Fibroblast of skin of right quadriceps (primary cell): ENCODE measurements around the gene WDR91.
"Not testable (repeated sequence)": the region's sequence is repeated elsewhere in the genome, so short reads cannot be mapped to it uniquely, and the experiment has no call there.

ENCODE experiments used
- DNase-seq: peaks from one replicate; pipeline ENCODE4 v3.0.0-alpha.2; 2013

Gene WDR91

GRCh38 chr7:135175931-135176330, 35.4 kb downstream of the WDR91 start:
- DNase-seq = no peak

- no peak for DNase-seq
Measured at GRCh38 chr7:135174941-135175340, 36.4 kb downstream of the WDR91 start.

DNA sequence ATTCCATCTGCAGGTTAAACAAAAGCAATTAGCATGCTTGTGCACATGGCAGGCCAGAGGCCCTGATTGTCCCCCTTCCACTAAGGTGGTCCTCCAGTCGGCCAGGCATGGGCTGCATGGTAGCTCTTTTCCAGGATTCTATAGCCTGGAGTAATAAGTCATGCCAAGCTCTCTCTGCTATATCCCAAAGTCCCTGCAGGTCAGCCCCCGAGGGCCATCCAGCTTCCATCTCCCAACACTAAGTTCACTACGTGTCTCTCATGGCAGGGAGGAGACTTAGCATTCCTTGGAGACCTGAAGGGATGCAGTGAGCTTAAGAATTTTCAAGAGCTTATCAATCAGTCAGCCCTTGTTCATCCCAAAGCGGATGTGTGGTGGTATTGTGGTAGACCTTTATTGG, 37.4 kb downstream of the WDR91 start:
- DNase-seq = not testable (repeated sequence)

- not testable (repeated sequence) for DNase-seq
Measured at GRCh38 chr7:135171581-135172291, 39.6 kb downstream of the WDR91 start.

- not testable (repeated sequence) for DNase-seq
Measured at GRCh38 chr7:135170998-135171481, 40.3 kb downstream of the WDR91 start.

DNA sequence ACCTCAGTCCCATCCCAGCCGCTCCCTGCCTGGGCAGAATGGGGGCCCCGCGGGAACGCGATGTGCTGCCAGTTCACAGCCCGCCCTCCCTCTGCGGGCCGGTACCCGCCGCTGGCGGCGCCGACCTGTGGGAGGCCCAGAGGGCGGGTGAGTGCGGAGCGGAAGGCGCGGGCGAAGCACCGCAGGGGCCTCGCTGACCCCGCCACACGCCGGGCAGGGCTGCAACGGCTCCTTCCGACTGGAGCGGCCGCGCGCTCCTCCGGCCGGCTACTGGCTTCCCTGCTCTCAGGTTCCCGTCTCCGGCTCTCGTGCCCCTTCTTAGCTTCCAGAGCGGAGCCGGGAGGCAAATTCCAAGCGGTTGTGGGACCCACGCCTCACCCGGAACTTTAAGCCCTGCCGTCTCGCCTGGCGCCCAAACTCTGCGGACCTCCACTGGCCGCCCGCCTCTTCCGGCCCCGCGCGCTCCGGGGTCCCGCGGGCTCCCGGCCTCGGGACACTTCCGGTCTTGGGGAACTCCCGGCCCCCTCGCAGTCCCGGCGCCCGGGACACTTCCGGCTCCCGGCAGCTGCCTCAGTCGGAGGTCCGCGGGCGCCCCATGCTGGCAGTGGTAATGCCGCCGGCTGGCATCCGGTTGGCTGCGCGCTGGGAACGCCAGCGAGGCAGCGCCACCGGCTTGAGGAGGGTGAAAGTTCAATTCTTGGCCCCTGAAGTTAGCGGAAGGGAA, 40.9 kb downstream of the WDR91 start, which contains the start of gene CYREN:
CYREN (minus strand) TSS at position 434 of the 724 bp plus-strand sequence. CDS start 1,785 bp downstream, outside the sequence.
- DNase-seq = peak; percentile 94

- no peak for DNase-seq
Measured at GRCh38 chr7:135169964-135170273, 41.4 kb downstream of the WDR91 start.

DNA sequence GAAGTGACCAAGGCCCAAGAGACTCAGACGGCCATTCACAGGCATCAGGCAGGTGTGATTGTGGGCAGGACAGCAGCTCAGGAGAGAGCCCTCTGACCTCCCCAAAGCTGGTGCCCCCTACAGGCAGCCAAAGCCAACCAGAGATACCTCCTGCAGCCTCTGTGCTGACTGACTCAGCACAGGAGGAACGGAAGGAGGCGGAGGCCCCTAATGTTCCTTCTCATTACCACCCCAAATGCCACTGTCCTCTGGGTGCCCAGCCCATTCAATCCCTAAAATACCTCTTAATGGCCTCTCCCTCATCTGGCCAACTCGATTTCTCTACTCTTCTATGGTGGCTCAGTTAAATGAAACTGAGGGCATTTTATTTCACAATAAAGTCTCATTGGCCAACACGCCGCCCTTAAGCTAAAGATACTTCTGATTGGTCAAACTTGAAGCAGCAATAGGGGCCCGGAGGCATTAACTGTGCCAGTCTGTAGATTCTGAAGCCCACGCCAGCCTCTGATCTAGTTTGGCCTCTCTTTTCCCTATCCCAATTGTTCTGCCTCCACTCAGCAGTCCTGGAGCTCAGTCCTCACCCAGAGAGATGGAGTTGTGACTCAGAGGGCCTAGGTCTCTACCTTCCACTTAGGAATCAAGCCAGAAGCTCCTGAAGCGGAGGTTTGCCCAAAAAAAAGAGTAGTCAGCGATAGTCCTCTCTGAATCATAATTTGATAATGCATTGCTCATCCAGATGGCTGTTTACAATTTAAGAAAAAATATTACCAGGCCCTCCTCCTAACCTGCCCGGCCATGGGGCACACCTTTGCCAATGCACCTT, 42.0 kb downstream of the WDR91 start:
- DNase-seq = peak; percentile 31

DNA sequence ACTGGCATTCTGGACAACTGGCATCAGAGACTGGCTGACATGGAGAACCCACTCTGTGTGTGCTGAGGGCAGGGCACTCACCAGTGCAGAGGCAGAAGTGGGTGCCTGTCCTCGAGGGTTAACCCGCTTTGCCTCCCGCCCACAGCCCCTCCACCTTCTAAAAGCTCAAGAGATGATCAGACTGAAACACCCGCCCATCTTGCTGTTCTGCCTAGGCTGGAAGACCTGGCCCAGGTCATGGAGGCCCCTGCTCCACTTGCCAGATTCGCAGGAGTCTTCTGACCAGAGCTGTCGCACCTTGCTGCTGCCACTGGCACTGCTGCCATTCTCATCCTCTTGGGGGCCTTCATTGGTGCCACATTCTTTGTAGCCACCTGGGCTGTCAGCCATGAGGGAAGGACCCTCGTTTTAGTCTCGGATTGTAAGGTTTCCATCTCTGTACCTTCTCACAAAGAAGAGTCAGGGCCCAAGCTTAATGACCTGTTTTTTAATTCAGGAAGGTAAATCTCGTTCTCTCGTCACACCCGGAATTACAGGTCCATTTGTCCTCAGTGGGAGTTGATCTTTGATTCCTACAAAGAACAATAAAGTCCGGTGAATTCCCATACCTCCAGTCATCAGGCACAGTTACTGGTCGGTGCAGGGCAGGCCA, 42.7 kb downstream of the WDR91 start:
- no peak for DNase-seq

- no peak for DNase-seq
Measured at GRCh38 chr7:135168001-135168400, 43.3 kb downstream of the WDR91 start.

- no peak for DNase-seq
Measured at GRCh38 chr7:135167365-135167917, 43.9 kb downstream of the WDR91 start.

DNA sequence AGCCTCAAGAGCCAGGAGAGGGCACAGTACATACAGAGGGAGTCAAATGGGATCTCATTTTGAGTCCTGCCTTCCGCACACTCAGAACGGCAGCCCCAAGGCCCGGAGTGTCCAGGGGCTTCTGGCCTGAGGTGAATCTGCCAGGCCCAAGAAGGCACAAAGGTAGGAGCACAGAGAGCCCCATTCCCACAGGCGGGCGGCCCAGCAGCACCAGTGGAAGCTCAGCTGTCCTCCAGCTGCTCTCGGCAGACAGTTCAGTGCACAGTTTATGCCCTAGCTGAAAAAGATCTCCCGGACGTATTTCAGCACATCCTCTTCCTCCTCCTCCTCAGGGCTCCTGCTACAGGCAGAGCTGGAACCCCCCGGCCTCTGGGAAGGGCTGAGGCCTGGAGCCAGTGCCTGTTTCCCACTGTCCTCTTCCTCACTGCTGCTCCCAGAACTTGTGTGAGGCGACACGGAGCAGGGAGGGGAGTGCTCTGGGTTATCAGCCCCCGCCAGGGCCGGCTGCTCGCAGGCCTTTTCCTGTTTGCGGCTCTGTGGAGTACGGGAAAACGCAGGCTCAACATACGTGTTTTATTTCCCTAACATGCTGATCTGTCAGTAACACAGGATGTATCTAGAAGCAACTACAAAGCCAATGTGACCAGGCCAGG, 44.9 kb downstream of the WDR91 start:
- no peak for DNase-seq

DNA sequence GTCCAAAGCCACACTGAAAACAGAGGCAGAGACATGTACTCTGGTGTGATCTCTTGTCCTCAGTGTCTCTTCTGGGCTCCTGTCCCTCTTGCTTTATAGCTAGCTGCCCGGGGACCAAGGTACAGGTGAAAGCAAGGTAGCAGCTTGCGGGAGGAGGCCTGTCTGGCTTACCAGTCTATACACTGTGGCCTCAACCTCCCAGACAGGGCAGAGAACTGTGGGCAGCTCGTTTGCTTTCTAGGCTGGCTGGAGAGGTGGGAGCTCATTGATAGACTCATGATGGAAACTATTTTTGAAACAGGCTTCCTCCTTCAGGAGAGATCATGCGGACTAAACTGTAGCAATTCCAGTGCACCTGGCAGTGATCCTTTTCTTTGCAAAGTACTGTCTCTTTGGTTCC, 45.5 kb downstream of the WDR91 start:
- no peak for DNase-seq

- no peak for DNase-seq
Measured at GRCh38 chr7:135164357-135165061, 46.8 kb downstream of the WDR91 start.

DNA sequence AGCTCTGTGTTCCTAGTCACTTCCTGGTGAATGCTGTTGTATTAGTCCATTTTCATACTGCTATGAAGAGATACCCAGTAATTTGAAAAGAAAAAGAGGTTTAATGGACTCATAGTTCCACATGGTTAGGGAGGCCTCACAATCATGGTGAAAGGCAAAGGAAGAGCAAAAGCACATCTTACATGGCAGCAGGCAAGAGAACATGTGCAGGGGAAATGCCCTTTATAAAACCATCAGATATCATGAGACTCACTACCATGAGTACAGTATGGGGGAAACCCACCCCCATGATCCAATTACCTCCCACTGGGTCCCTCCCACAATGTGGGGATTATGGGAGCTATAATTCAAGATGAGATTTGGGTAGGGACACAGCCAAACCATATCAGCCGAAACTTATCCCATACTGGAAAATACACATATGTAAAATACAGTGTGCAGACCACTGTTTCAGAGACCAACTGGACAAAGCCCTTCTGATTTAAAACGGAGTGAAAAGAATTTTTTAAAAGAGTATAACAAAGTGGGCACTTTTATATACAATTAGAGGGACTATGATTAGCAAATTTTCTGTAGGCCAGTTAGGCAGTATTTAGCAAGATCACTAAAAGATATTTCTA, 48.8 kb downstream of the WDR91 start:
- no peak for DNase-seq

DNA sequence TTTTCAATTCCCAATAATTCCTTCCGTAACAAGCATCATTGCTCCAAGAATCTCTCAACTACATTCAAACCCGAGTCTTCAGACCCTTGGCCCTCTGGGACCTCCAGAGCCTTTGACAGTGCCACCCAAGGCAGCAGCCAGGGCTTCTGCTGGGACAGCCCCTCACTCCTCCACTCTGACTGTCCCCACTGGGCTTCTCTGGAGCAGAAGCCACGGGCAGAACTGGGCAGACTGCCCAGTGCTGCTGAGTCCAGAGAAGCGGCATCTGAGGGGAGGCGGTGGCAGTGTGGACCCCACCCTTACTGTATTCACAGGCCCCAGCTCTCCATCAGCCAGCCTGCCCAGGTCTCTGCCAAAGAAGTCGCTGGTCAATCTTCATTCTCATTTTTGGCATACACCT, 49.7 kb downstream of the WDR91 start:
- no peak for DNase-seq

DNA sequence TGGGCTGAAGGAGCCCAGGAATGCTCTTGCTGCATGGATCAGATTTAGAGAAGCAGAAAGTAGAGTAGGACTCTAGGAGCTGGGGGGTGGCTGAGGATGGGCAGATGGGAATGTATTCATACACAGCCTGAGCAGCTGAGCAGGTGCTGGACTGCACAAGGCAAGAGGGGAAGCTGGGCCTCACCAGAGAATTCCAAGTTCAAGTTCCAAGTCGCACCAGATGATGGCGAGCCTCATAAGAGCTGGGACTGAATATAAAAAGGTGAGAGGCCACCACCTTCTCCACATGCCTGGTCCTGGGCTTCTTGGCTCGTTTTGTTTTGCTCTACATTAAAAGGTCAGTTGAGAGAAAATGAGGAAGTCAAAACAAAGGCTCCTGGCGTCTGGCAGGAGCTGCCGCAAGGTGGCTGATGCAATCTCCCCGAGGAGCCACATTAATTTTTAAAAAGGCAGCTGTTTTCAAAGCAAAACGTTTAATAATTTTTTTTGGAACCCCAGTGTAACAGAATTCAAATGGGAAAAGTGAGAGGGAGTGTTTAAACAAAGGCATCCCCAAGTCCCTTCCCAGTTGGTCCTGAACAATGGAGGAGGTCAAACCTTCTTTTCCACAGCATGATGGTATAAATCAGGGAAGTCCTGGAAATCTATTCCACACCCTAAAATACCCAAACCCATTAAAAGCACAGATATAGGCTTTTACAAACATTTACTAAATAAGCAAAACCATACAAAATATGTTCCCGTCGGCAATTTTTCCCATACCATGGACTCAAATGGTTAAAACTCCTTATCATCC, 50.3 kb downstream of the WDR91 start:
- no peak for DNase-seq

GRCh38 chr7:135160098-135160857, 51.0 kb downstream of the WDR91 start:
- no peak for DNase-seq

DNA sequence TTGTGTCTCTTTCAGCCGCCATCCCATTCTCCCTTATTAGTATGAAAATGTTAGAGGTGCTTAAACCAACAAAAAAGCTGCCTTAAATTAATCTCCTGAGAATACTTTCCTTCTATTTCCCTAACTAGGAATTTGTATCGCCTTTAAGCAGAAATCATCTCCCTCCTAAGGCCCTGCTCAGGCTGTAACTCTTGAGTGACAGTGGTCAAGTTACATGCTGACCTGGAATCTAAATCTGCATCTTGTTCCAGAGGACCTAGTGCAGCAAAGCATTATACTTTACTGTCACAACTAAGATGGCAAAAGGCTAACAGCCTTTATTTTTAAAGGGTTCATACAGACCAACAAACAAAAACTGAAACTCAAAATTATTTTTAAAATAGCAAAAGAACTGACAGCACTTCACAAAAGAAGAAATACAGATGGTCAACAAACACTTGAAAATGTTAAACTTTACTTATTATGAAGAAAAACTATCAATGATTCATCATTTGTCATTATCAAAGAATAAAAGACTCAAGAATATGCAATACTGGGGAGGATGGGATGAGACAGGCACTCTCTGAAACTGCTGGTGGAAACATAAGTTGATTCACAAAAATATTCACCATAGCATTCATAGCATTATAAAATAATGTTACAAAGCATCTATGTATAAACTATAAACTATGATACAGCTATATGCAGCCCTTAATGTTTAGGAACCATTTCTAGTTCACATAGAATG, 51.8 kb downstream of the WDR91 start:
- DNase-seq = no peak
